ENCODE data around the gene TOR1A. TPM values are rescaled to one million over a fixed set of nuclear protein-coding genes. Genes with fewer than 3 reads are reported as not detected.

The TOR1A gene
- total RNA-seq, 1 donor from 2014 or later = 30.0 TPM

- H3K36me3 ChIP-seq = peaks cover 0 to 66% of the 10 kb centered on the region in 2 donors
- TF ChIP-seq CTCF (IDR thresholded peaks at IDR 0.05) (no peak), POLR2AphosphoS5 (IDR thresholded peaks at IDR 0.05; ENCODE audit: insufficient read depth in 1 of 2, low read depth in 1 of 2) (no peak), POLR2A (IDR thresholded peaks at IDR 0.05) (no peak)
- no peaks in the 10 kb centered on the region for H3K9me3 ChIP-seq
- no peaks in the 10 kb centered on the region for H3K27me3 ChIP-seq
- no peak overlapping the region for H3K27ac ChIP-seq
- H3K4me3 ChIP-seq = no peak overlapping the region
- intact Hi-C loops (cut with DNase I) = no loop called here
- DNase-seq (ENCODE audit: extremely low spot score in 2 of 2) = no peak
- no peaks in the 10 kb centered on the region for H3K4me1 ChIP-seq
These were observed 10.3 kb downstream of the TOR1A start for GRCh38 chr9:129813661-129814060.

GRCh38 chr9:129812385-129812784, 11.6 kb downstream of the TOR1A start:
- intact Hi-C loops (cut with DNase I) = no loop called here
- Histone ChIP-seq H3K4me1 (no peaks in the 10 kb centered on the region), H3K9me3 (no peaks in the 10 kb centered on the region), H3K36me3 (peaks cover 0 to 61% of the 10 kb centered on the region in 2 donors), H3K27ac (no peak overlapping the region), H3K4me3 (no peak overlapping the region), H3K27me3 (no peaks in the 10 kb centered on the region)
- no peak for DNase-seq (ENCODE audit: extremely low spot score in 2 of 2)
- no peak for TF ChIP-seq POLR2A (IDR thresholded peaks at IDR 0.05)
- no peak for TF ChIP-seq POLR2AphosphoS5 (IDR thresholded peaks at IDR 0.05; ENCODE audit: insufficient read depth in 1 of 2, low read depth in 1 of 2)
- no peak for TF ChIP-seq CTCF (IDR thresholded peaks at IDR 0.05)

- intact Hi-C loops (cut with DNase I) = no loop called here
- no peaks in the 10 kb centered on the region for H3K4me1 ChIP-seq
- H3K27ac ChIP-seq = no peak overlapping the region
- H3K9me3 ChIP-seq = no peaks in the 10 kb centered on the region
- no peaks in the 10 kb centered on the region for H3K27me3 ChIP-seq
- no peak for DNase-seq (ENCODE audit: extremely low spot score in 2 of 2)
- peaks cover 0 to 61% of the 10 kb centered on the region in 2 donors for H3K36me3 ChIP-seq
- TF ChIP-seq CTCF (IDR thresholded peaks at IDR 0.05) (no peak), POLR2A (IDR thresholded peaks at IDR 0.05) (no peak), POLR2AphosphoS5 (IDR thresholded peaks at IDR 0.05; ENCODE audit: insufficient read depth in 1 of 2, low read depth in 1 of 2) (no peak)
- H3K4me3 ChIP-seq = no peak overlapping the region
These were observed 12.0 kb downstream of the TOR1A start for GRCh38 chr9:129811967-129812363.

GRCh38 chr9:129810788-129811187, 13.1 kb downstream of the TOR1A start:
- TF ChIP-seq CTCF (IDR thresholded peaks at IDR 0.05) = no peak
- no peak for DNase-seq (ENCODE audit: extremely low spot score in 2 of 2)
- H3K9me3 ChIP-seq = no peaks in the 10 kb centered on the region
- intact Hi-C loops (cut with DNase I) = no loop called here
- H3K4me1 ChIP-seq = no peaks in the 10 kb centered on the region
- H3K36me3 ChIP-seq = peaks cover 0 to 54% of the 10 kb centered on the region in 2 donors
- no peaks in the 10 kb centered on the region for H3K27me3 ChIP-seq
- H3K4me3 ChIP-seq = no peak overlapping the region
- no peak overlapping the region for H3K27ac ChIP-seq

GRCh38 chr9:129810116-129810515, 13.8 kb downstream of the TOR1A start:
- no peak for DNase-seq (ENCODE audit: extremely low spot score in 2 of 2)
- Histone ChIP-seq H3K9me3 (no peaks in the 10 kb centered on the region), H3K36me3 (peaks cover 0 to 47% of the 10 kb centered on the region in 2 donors), H3K27me3 (no peaks in the 10 kb centered on the region), H3K4me1 (no peaks in the 10 kb centered on the region), H3K27ac (no peak overlapping the region), H3K4me3 (no peak overlapping the region)
- intact Hi-C loops (cut with DNase I) = no loop called here
- TF ChIP-seq POLR2AphosphoS5 (IDR thresholded peaks at IDR 0.05; ENCODE audit: insufficient read depth in 1 of 2, low read depth in 1 of 2) (no peak), CTCF (IDR thresholded peaks at IDR 0.05) (no peak), POLR2A (IDR thresholded peaks at IDR 0.05) (no peak)

All from vagina (tissue), 2 donors.